HG03571 (cell line): Measurements from ENCODE around the gene DNM1.
A peak's percentile ranks its signal among the peaks of the same experiment; 100 is the strongest.

Experiments used
- ATAC-seq: cut with Tn5 transposase; IDR thresholded peaks from one replicate; pipeline ENCODE4 v1.9.1; 2021; ENCODE audit not compliant: unreplicated experiment

The DNM1 gene

GRCh38 chr9:128204858-128205257 is 1.7 kb downstream of the DNM1 start:
- ATAC-seq = no peak

GRCh38 chr9:128205296-128205944 is 2.2 kb downstream of the DNM1 start:
- no peak for ATAC-seq

GRCh38 chr9:128206484-128206883 is 3.3 kb downstream of the DNM1 start:
- no peak for ATAC-seq

- no peak for ATAC-seq
Measured at GRCh38 chr9:128206916-128207910, 4.0 kb downstream of the DNM1 start.

- ATAC-seq = no peak
Measured at GRCh38 chr9:128208386-128208785, 5.2 kb downstream of the DNM1 start.

GRCh38 chr9:128208946-128209669 is 5.9 kb downstream of the DNM1 start:
- no peak for ATAC-seq

GRCh38 chr9:128211186-128211980 is 8.2 kb downstream of the DNM1 start:
- ATAC-seq = no peak

- ATAC-seq = no peak
Measured at GRCh38 chr9:128211981-128212281, 8.8 kb downstream of the DNM1 start.

- no peak for ATAC-seq
Measured at GRCh38 chr9:128213746-128214497, 10.7 kb downstream of the DNM1 start.

GRCh38 chr9:128214571-128215490 is 11.7 kb downstream of the DNM1 start:
- no peak for ATAC-seq

GRCh38 chr9:128215491-128216409 is 12.6 kb downstream of the DNM1 start:
- no peak for ATAC-seq

- ATAC-seq = no peak
Measured at GRCh38 chr9:128216781-128217553, 13.8 kb downstream of the DNM1 start.

GRCh38 chr9:128218172-128218517 is 15.0 kb downstream of the DNM1 start:
- no peak for ATAC-seq

- peak; percentile 81 for ATAC-seq
Measured at GRCh38 chr9:128218518-128219389, 15.6 kb downstream of the DNM1 start.

GRCh38 chr9:128219831-128220230 is 16.7 kb downstream of the DNM1 start:
- no peak for ATAC-seq

GRCh38 chr9:128222026-128222425 is 18.8 kb downstream of the DNM1 start:
- no peak for ATAC-seq
